SU-DHL-6 (cell line): ENCODE measurements around the gene HSPA12B.

Experiments used
- H2AFZ ChIP-seq: fragments of 200-600 bp; sonication (generic); 2 replicates; pipeline ENCODE4 v1.6.1; 2014; ENCODE audit warnings: low read depth, mild to moderate bottlenecking, moderate library complexity, mixed read lengths, antibody characterized with exemption, low read length; ENCODE audit not compliant: severe bottlenecking
- H3F3A ChIP-seq: fragments of 200-600 bp; shearing (Covaris generic); 2 replicates; pipeline ENCODE4 v1.6.0; 2016; ENCODE audit warnings: antibody characterized with exemption, mild to moderate bottlenecking; ENCODE audit not compliant: insufficient read depth
- H3K27ac ChIP-seq: fragments of 200-600 bp; sonication (generic); 2 replicates; pipeline ENCODE4 v1.5.1; 2016; ENCODE audit warnings: low read depth, mild to moderate bottlenecking, low read length, moderate library complexity, mixed read lengths
- H3K27me3 ChIP-seq: fragments of 200-600 bp; sonication (generic), shearing (Covaris generic); 2 replicates; pipeline ENCODE4 v1.6.0; 2014; ENCODE audit warnings: mild to moderate bottlenecking, low read length
- H3K36me3 ChIP-seq: fragments of 200-600 bp; sonication (generic); 2 replicates; pipeline ENCODE4 v1.6.1; 2014; ENCODE audit warnings: mild to moderate bottlenecking, low read length, mixed read lengths
- H3K4me2 ChIP-seq: fragments of 300-600, 200-600 bp; shearing (Covaris generic), sonication (generic); 2 replicates; pipeline ENCODE4 v1.6.0; 2014; ENCODE audit warnings: low read length, low read depth, mild to moderate bottlenecking; ENCODE audit not compliant: poor library complexity, severe bottlenecking
- H3K4me3 ChIP-seq: fragments of 200-600 bp; sonication (generic); 2 replicates; pipeline ENCODE4 v1.5.1; 2014; ENCODE audit warnings: antibody characterized with exemption, low read length, mild to moderate bottlenecking, mixed read lengths; ENCODE audit not compliant: insufficient read depth, poor library complexity, severe bottlenecking
- H3K79me2 ChIP-seq: fragments of 200-600 bp; sonication (generic); 2 replicates; pipeline ENCODE4 v1.6.1; 2014; ENCODE audit warnings: mild to moderate bottlenecking, low read length, moderate library complexity; ENCODE audit not compliant: insufficient read depth
- H3K9ac ChIP-seq: fragments of 200-600 bp; sonication (generic); 2 replicates; pipeline ENCODE4 v1.7.0; 2014; ENCODE audit warnings: mild to moderate bottlenecking, low read length
- H3K9me2 ChIP-seq: fragments of 200-600 bp; sonication (generic); replicated peaks from 2 replicates; pipeline ENCODE4 v1.6.1; 2014; ENCODE audit warnings: low read length; ENCODE audit not compliant: insufficient read depth
- H3K9me3 ChIP-seq: fragments of 200-600 bp; sonication (generic); 2 replicates; pipeline ENCODE4 v1.6.1; 2014; ENCODE audit warnings: low read length, mixed read lengths; ENCODE audit not compliant: insufficient read depth
- H4K20me1 ChIP-seq: fragments of 200-600 bp; sonication (generic); 2 replicates; pipeline ENCODE4 v1.6.1; 2014; ENCODE audit warnings: low read depth, mild to moderate bottlenecking, antibody characterized with exemption, low read length, moderate library complexity, mixed read lengths
- EZH2phosphoT487 ChIP-seq: fragments of 200-600 bp; sonication (generic), shearing (Covaris generic); conservative IDR thresholded peaks from 2 replicates; pipeline ENCODE4 v1.6.1; 2018; ENCODE audit warnings: mild to moderate bottlenecking, antibody characterized with exemption, low read length, moderate library complexity, mixed read lengths
- TF ChIP-seq, protein P1 (sequence below): fragments of 200-600 bp; sonication (generic); IDR thresholded peaks from one replicate; pipeline ENCODE4 v1.5.1; 2017; ENCODE audit warnings: antibody characterized with exemption, mild to moderate bottlenecking, low read length, moderate library complexity; ENCODE audit not compliant: insufficient read depth, poor library complexity, severe bottlenecking

The HSPA12B gene

DNA sequence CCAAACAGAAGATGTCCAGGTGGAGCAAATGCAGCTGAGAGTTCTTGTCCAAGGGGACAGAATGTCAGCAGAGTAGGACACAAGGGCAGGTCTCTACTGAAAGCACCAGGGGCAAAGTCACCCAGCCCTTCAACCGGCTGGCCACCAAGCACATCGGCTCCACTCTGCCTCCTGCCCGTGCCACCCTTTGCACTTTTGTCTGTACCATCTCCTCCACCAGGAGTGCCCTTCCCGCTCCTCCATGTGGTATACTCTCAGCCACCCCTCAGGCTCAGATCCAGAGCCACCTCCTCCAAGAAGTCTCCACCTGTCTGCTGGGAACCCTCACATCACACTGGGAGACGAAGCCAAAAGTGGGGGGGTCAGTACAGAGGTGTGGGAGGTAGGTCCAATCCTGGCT is 4.1 kb upstream of the HSPA12B start:
- no peaks in the 10 kb centered on the region for H3K9me3 ChIP-seq
- H3K4me2 ChIP-seq: no peak overlapping the region
- H3K9me2 ChIP-seq: no peaks in the 10 kb centered on the region

DNA sequence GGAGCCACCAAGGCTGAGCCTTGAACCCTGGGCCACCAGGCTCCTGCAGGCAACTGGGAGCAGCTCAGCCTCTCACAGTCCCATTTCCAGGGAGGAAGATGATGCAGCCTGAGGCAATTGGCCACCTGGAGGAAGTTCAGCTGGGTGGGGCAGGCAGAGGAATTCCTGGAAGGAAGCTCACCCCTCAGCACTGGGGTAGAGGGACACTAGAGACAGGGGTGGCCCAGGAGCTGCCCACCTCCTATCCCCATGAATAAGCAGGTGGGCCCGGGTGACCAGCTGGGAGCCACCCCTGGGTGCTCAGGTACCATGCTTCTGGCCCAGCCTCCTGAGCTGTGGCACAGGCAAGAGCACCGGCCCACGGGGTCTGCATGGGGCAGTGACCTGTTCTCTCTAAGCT is 3.6 kb upstream of the HSPA12B start:
- Histone ChIP-seq H3K4me3 (no peak overlapping the region), H4K20me1 (no peaks in the 10 kb centered on the region), H2AFZ (no peak overlapping the region), H3K27ac (no peak overlapping the region), H3K9me2 (no peaks in the 10 kb centered on the region), H3K9me3 (no peaks in the 10 kb centered on the region), H3K36me3 (no peaks in the 10 kb centered on the region), H3K27me3 (no peaks in the 10 kb centered on the region), H3K79me2 (no peaks in the 10 kb centered on the region), H3F3A (no peaks in the 10 kb centered on the region), H3K9ac (no peak overlapping the region), H3K4me2 (no peak overlapping the region)
- TF ChIP-seq, protein P1, sequence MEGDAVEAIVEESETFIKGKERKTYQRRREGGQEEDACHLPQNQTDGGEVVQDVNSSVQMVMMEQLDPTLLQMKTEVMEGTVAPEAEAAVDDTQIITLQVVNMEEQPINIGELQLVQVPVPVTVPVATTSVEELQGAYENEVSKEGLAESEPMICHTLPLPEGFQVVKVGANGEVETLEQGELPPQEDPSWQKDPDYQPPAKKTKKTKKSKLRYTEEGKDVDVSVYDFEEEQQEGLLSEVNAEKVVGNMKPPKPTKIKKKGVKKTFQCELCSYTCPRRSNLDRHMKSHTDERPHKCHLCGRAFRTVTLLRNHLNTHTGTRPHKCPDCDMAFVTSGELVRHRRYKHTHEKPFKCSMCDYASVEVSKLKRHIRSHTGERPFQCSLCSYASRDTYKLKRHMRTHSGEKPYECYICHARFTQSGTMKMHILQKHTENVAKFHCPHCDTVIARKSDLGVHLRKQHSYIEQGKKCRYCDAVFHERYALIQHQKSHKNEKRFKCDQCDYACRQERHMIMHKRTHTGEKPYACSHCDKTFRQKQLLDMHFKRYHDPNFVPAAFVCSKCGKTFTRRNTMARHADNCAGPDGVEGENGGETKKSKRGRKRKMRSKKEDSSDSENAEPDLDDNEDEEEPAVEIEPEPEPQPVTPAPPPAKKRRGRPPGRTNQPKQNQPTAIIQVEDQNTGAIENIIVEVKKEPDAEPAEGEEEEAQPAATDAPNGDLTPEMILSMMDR: no peak
- TF ChIP-seq EZH2phosphoT487: no peak

More for the DNA sequence above, 4.1 kb upstream of the HSPA12B start:
- Histone ChIP-seq H2AFZ (no peak overlapping the region), H4K20me1 (no peaks in the 10 kb centered on the region), H3K79me2 (no peaks in the 10 kb centered on the region), H3K27me3 (no peaks in the 10 kb centered on the region), H3K36me3 (no peaks in the 10 kb centered on the region), H3K4me3 (no peak overlapping the region), H3K9ac (no peak overlapping the region), H3K27ac (no peak overlapping the region), H3F3A (no peaks in the 10 kb centered on the region)
- TF ChIP-seq EZH2phosphoT487: no peak
- TF ChIP-seq, protein P1: no peak

DNA sequence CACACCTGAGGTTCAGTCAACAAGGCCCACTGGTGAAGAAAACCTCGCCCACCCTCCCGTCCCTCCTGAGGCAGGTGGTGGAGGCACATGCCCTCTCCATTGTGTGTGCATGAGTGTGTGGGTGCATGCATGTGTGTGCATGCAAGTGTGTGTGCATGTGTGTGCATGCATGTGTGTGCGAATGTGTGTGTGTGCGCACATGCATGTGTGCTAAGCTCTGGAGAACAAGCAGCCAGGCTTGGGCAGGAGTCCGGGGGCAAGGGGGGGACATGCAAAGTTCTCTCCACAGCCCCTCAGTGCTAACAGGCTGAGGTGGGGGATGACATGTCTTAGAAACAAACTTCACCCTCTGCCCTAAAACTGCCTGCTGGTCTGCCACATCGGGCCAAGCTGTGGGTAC is 3.1 kb upstream of the HSPA12B start:
- Histone ChIP-seq H2AFZ (no peak overlapping the region), H3K4me2 (no peak overlapping the region), H3K79me2 (no peaks in the 10 kb centered on the region), H3K36me3 (no peaks in the 10 kb centered on the region), H3K27me3 (no peaks in the 10 kb centered on the region), H3K9ac (no peak overlapping the region), H4K20me1 (no peaks in the 10 kb centered on the region), H3K9me3 (no peaks in the 10 kb centered on the region), H3K9me2 (no peaks in the 10 kb centered on the region), H3K4me3 (no peak overlapping the region), H3F3A (no peaks in the 10 kb centered on the region), H3K27ac (no peak overlapping the region)
- TF ChIP-seq, protein P1: no peak
- TF ChIP-seq EZH2phosphoT487: no peak
